Activated gamma-delta T cell treated with Interleukin-2 at 50 U/mL for 16 hours (primary cell): Measurements from ENCODE around the gene LCE2D.

Experiments used
- DNase-seq: peaks from one replicate; pipeline ENCODE4 v3.0.0-alpha.2; 2020

The LCE2D gene

GRCh38 chr1:152699746-152700145 lies 36.6 kb downstream of the LCE2D start:
- DNase-seq = no peak

- DNase-seq = no peak
Observed at GRCh38 chr1:152707860-152708259, 44.7 kb downstream of the LCE2D start, which contains the start of gene LCE4A. LCE4A (plus strand) TSS chr1:152708160; CDS start chr1:152709076, 916 bp downstream.
